Smooth muscle cell (in vitro differentiated cells): Measurements from ENCODE around the gene LPCAT1. TPM values are rescaled to one million over a fixed set of nuclear protein-coding genes. Genes with fewer than 3 reads are reported as not detected.

Experiments
- DNase-seq: peaks from one replicate; lab custom pipeline; 2025; ENCODE audit not compliant: unreplicated experiment; lab: John Stamatoyannopoulos, UW
- H2AFZ ChIP-seq: fragments of 200-600 bp; sonication (generic); 2 replicates; pipeline ENCODE4 v1.6.0; 2016; ENCODE audit warnings: antibody characterized with exemption, low read depth, mild to moderate bottlenecking
- H3F3A ChIP-seq: fragments of 200-600 bp; sonication (generic); 2 replicates; pipeline ENCODE4 v1.6.0; 2017; ENCODE audit warnings: antibody characterized with exemption, low read depth
- H3K27ac ChIP-seq: fragments of 200-600 bp; sonication (generic); 2 replicates; pipeline ENCODE4 v1.5.1; 2016; ENCODE audit warnings: low read depth, mild to moderate bottlenecking
- H3K27me3 ChIP-seq: fragments of 200-600 bp; sonication (generic); 2 replicates; pipeline ENCODE4 v1.6.1; 2016; ENCODE audit warnings: low read depth, mild to moderate bottlenecking
- H3K36me3 ChIP-seq: fragments of 200-600 bp; sonication (generic); 2 replicates; pipeline ENCODE4 v1.5.1; 2016; ENCODE audit warnings: low read depth
- H3K4me1 ChIP-seq: fragments of 200-600 bp; sonication (generic); 2 replicates; pipeline ENCODE4 v1.5.1; 2016; ENCODE audit warnings: low read depth
- H3K4me2 ChIP-seq: fragments of 200-600 bp; sonication (generic); 2 replicates; pipeline ENCODE4 v1.6.0; 2016; ENCODE audit warnings: mild to moderate bottlenecking
- H3K4me3 ChIP-seq: fragments of 200-600 bp; sonication (generic); 2 replicates; pipeline ENCODE4 v1.5.1; 2016; ENCODE audit warnings: mild to moderate bottlenecking
- H3K79me2 ChIP-seq: fragments of 200-600 bp; sonication (generic); 2 replicates; pipeline ENCODE4 v1.6.0; 2016; ENCODE audit warnings: low read depth, mild to moderate bottlenecking
- H3K9ac ChIP-seq: fragments of 200-600 bp; sonication (generic); 2 replicates; pipeline ENCODE4 v1.6.0; 2016; ENCODE audit warnings: low read depth
- H3K9me3 ChIP-seq: fragments of 200-600 bp; sonication (generic); replicated peaks from 2 replicates; pipeline ENCODE4 v1.5.1; 2016; ENCODE audit warnings: low read depth
- H4K20me1 ChIP-seq: fragments of 200-600 bp; sonication (generic); 2 replicates; pipeline ENCODE4 v1.6.0; 2016; ENCODE audit warnings: low read depth
- CTCF ChIP-seq: fragments of 200-600 bp; sonication (generic); IDR thresholded peaks from 2 replicates; pipeline ENCODE4 v1.5.1; 2017; ENCODE audit warnings: borderline replicate concordance, mild to moderate bottlenecking, antibody characterized with exemption; ENCODE audit not compliant: insufficient read depth, poor library complexity, severe bottlenecking
- WGBS: methylation state at CpG from one replicate; pipeline ENCODE4 v1.1.7; 2016; ENCODE audit warnings: low lambda C conversion rate; 5-methylcytosine and 5-hydroxymethylcytosine counted together
- polyA plus RNA-seq: library from polyadenylated mRNA; unstranded; fragments of >200 nt; fragmentation: Nextera tagmentation; extraction: Ambion mirVana; gene quantifications from 2 replicates; pipeline ENCODE4 v1.2.1, GENCODE V29; 2016
- total RNA-seq: library from RNA; depleted of rRNA; stranded (reverse); fragments of >200 nt; gene quantifications from 2 replicates; pipeline ENCODE4 v1.2.3, GENCODE V29; 2014

Gene LPCAT1
- total and polyA plus RNA-seq, 2 experiments from 2014 or later, result 42.7 to 50.1 TPM

GRCh38 chr5:1413611-1414241, 110.0 kb downstream of the LPCAT1 start:
- no peaks in the 10 kb centered on the region for H3K36me3 ChIP-seq
- TF ChIP-seq CTCF, result no peak
- no peak overlapping the region for H3K9ac ChIP-seq
- no peak for DNase-seq
- no peaks in the 10 kb centered on the region for H3K9me3 ChIP-seq
- no peaks in the 10 kb centered on the region for H4K20me1 ChIP-seq
- H3K4me2 ChIP-seq, result no peak overlapping the region
- H3K27ac ChIP-seq, result no peak overlapping the region
- WGBS, result 87% methylated on average over 21 of the region's 23 CpGs
- no peaks in the 10 kb centered on the region for H3K27me3 ChIP-seq
- H3K4me3 ChIP-seq, result no peak overlapping the region
- no peaks in the 10 kb centered on the region for H3K79me2 ChIP-seq
- no peak overlapping the region for H2AFZ ChIP-seq
- no peaks in the 10 kb centered on the region for H3F3A ChIP-seq
- H3K4me1 ChIP-seq, result no peaks in the 10 kb centered on the region

- Histone ChIP-seq H3K4me2 (no peak overlapping the region), H3K4me3 (no peak overlapping the region), H3K27ac (no peak overlapping the region), H2AFZ (no peak overlapping the region), H4K20me1 (no peaks in the 10 kb centered on the region), H3K79me2 (no peaks in the 10 kb centered on the region), H3K4me1 (no peaks in the 10 kb centered on the region), H3K27me3 (no peaks in the 10 kb centered on the region), H3K9ac (no peak overlapping the region), H3K36me3 (no peaks in the 10 kb centered on the region), H3F3A (no peaks in the 10 kb centered on the region), H3K9me3 (no peaks in the 10 kb centered on the region)
- WGBS, result 75% methylated on average over 13 of the region's 13 CpGs
- DNase-seq, result no peak
- no peak for TF ChIP-seq CTCF
Observed at GRCh38 chr5:1413211-1413610, 110.5 kb downstream of the LPCAT1 start.

- no peak for DNase-seq
- WGBS, result 71% methylated on average over 10 of the region's 10 CpGs
Observed at GRCh38 chr5:1412621-1413020, 111.1 kb downstream of the LPCAT1 start.

More at GRCh38 chr5:1412621-1413020, 111.1 kb downstream of the LPCAT1 start:
- Histone ChIP-seq H3K27ac (no peak overlapping the region), H3K9ac (no peak overlapping the region), H3F3A (no peaks in the 10 kb centered on the region), H3K4me3 (no peak overlapping the region), H2AFZ (no peak overlapping the region), H3K79me2 (no peaks in the 10 kb centered on the region), H3K36me3 (no peaks in the 10 kb centered on the region), H3K9me3 (no peaks in the 10 kb centered on the region), H3K4me1 (no peaks in the 10 kb centered on the region), H4K20me1 (no peaks in the 10 kb centered on the region), H3K27me3 (no peaks in the 10 kb centered on the region), H3K4me2 (no peak overlapping the region)
- TF ChIP-seq CTCF, result no peak
